GM12891 (cell line): ENCODE data around the gene COMTD1.

Experiments
- PAX5 ChIP-seq: IDR thresholded peaks from 2 replicates; pipeline ENCODE4 v1.6.1; 2011; ENCODE audit warnings: low read length, moderate library complexity, mild to moderate bottlenecking; ENCODE audit not compliant: insufficient read depth, severe bottlenecking
- POLR2A ChIP-seq: IDR thresholded peaks from 2 replicates; pipeline ENCODE4 v1.6.1; 2011; ENCODE audit warnings: low read depth, low read length, control low read depth
- POLR2AphosphoS5 ChIP-seq: IDR thresholded peaks from 2 replicates; pipeline ENCODE4 v1.6.1; 2011; ENCODE audit warnings: low read depth, low read length, control low read depth
- POU2F2 ChIP-seq: IDR thresholded peaks from 2 replicates; pipeline ENCODE4 v1.6.1; 2011; ENCODE audit warnings: low read depth, mild to moderate bottlenecking, control low read depth, low read length, moderate library complexity
- SPI1 ChIP-seq: IDR thresholded peaks from 2 replicates; pipeline ENCODE4 v1.6.1; 2011; ENCODE audit warnings: low read depth, low read length, control low read depth
- TAF1 ChIP-seq: IDR thresholded peaks from 2 replicates; pipeline ENCODE4 v1.6.1; 2011; ENCODE audit warnings: low read depth, low read length, control low read depth

DNA sequence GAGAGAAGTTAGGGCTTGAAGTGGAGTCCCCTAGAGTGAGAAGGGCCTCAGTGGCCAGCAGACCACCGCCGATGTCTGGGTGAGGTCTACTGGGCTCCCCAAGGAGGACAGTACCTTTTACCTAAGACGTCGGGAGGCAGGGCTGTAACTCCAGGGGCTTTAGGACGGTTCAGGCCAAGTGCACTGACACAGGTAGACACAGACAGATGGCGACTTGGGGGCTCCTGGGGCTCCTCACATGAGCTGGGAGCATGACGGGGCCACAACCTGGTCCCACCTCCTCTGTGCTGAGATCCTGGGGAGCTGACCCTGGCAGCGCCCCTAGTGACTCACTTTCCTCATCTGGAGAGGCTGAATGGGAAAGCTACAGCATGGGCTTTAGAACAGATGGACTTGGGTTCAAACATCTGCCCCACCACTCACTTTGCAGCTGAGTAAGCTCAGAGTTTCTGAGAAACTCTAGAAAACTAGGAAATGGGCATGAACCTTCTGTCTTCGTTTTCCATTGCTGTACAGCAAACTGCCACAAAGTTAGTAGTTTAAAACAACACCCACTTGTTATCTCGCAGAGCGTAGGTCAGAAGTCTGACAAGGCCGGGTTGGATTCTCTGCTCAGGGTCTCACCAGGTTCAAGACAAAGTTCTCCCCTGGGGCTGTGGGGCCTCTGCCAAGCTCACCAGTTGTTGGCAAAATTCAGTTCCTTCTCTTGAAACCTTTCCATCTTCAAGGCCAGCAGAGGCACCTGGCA, 4.7 kb upstream of the COMTD1 start:
- TF ChIP-seq POLR2A (no peak), POLR2AphosphoS5 (no peak), SPI1 (no peak), PAX5 (no peak), TAF1 (no peak), POU2F2 (no peak)
